NCI-H2029 (cell line): ENCODE measurements around the gene PEX5L.

Experiments
- DNase-seq: peaks from one replicate; lab custom pipeline; 2025; lab: John Stamatoyannopoulos, UW

PEX5L gene

DNA sequence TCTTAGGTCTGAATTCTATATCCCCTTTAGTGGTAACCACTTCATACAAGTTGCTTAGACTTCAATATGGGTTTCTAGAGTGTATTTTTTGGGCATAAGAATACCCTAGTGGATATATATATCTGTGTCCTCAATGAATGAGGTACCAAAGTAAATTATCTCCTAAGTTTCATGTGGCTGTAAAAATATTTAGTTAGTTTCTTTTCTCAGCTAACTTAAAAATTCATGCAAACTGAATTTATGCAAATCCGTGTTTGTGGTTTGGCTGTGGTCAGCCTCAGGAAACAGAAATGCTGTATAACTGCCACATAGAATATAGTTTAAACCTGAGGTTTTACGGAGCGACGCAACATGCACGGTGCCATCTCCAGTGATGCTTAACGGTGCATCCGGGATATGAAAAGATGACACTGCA is 80.3 kb downstream of the PEX5L start:
- no peak for DNase-seq

DNA sequence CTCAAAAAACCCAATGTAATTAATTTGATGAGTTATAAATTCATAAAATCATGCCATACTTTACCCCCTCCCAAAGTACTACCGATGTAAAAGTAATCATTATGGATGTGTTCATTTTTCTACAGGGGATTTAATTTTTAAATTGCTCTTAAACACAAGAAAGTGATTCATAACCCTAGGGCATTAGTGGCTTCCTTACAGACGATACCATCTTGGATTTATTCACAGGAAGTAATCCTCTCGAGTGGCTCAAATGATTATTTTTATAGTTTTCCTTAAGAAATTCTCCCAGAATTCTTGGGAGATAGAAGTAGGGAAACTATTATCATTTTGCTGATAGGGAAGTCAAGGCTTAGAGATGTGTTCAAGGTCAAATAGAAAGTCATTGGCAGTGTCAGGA is 80.9 kb downstream of the PEX5L start:
- DNase-seq, result no peak

- no peak for DNase-seq
These were observed 81.5 kb downstream of the PEX5L start for GRCh38 chr3:179955286-179955685.

DNA sequence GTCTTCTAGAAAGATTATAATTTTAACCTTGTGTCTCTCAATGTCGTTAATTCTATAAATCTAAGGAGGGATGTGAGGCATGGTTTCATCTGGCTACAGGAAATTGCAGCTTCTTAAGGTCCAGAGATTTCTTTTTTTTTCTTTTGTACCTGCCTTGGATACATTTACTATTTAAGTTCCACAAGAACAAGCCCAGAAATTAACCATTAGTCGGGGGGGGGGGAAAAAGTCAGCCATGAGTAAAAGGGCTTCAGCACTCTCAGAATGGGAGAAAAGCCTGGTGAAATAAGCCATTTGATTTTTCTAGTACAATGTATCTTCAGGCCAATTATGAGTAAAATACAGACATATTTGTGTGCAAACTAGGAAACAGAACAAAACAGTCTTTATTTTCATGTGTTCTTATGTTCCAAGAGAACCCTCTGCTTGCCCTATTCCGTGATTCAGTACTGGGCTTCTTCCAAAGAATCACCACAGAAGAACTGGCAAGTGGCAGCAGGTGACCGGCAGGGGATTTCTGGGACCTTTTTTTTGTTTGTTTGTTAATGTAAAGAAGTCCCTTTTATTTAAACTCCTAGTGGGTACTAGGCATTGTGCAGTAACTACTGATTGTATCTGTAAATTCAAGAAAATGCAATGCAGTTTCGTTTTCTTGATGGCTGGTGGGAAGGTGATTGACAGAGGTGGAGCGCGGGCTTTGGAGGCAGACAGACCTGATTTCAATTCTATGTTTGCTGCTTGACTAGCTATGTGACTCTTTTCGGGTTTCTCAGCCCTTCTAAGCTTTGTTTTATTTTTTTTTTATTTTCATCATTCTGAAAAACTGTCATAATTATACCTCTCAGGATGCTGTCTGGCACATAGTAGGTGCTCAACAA is 82.5 kb downstream of the PEX5L start:
- no peak for DNase-seq

DNA sequence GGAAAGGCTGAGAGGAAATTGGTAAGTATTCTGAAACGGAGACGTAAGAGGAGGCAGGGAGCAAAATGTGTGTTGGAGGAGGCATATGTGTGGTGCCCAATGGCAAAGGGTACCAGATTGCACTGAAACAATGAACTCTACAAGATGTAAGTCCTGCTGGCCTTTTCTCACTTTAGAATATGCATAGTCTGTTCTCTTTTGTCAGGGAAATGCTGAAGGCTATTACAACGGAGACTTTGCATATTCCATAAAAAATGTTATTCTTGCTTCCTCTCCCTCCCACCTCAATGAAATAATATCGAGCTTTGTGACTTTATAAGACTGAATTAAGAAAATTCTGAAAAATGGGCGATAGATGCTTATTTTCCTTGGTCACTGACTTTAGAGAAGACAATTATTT is 85.9 kb downstream of the PEX5L start:
- no peak for DNase-seq

- no peak for DNase-seq
These were observed 86.9 kb downstream of the PEX5L start for GRCh38 chr3:179949869-179950268.

DNA sequence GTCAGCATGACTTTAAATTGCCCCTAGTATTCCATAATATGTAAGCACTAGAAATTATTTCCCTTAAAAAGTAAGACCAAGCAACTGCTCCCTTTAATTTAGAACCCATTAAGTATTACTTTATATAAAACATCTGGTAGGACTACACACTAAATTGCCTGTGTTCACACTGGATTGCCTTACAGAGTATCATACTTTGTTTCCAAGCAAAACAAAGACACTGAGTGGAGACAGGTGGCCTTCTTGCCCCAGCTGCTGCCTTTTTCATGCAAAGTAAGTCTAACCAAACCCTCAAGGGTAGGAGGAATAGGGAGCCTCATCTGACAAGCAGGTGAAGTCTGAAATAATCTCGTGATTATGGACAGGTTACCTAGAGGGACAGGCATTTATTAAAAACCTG is 87.3 kb downstream of the PEX5L start:
- peak; percentile 80 for DNase-seq

GRCh38 chr3:179948740-179949139 is 88.0 kb downstream of the PEX5L start:
- no peak for DNase-seq

DNA sequence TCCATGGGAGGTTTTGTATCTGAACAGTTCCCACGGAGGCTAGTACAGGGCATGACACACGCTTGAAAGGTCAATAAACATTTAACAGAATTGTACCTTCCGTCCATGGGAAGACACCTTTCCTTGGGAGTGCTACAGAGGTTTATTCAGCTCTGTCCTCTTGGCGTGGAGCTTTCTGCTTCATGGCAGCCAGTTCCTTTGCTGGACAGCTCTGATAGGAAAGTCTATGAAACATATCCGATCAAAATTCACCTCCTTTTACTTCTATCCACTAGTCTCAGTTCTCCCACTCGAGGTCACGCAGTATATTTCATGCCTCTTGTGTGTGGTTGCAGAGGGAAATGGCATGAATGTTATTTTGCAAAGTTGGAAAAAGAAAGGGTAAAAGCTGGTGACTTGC is 91.2 kb downstream of the PEX5L start:
- DNase-seq, result no peak

DNA sequence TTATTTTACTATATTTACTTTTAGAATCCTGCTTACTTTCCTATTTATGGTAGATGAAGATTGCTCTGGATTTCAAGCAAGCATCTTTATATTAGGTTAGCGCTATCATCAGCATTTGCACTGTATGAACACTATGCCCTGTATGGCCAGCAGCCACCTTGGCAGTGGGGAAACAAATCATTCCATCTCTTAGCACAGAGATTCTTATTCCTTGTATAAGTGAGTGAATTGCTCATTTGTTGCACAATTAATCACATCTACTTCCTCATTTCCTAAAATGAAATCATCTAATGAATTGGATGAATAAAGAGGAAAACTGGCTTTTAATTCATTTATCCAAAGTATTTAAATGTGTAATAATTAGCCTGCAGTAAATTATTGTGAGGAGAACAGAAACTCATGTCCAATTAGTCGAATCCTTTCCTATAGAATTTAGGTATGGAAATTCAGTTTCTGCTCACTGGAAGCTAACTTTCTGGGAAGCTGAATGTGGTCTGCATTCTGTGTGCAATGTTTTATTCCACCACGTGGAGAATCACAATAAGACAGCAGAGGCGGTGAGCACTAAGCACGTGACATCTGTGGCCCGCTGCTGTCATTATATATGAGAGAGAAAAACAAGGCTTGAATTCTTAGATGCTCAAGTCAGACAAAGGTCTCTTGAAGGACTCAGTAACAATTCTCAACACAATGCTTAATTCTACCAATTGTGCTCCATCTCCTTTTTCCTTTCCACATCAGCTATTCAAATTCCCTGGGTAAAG is 93.4 kb downstream of the PEX5L start:
- no peak for DNase-seq

DNA sequence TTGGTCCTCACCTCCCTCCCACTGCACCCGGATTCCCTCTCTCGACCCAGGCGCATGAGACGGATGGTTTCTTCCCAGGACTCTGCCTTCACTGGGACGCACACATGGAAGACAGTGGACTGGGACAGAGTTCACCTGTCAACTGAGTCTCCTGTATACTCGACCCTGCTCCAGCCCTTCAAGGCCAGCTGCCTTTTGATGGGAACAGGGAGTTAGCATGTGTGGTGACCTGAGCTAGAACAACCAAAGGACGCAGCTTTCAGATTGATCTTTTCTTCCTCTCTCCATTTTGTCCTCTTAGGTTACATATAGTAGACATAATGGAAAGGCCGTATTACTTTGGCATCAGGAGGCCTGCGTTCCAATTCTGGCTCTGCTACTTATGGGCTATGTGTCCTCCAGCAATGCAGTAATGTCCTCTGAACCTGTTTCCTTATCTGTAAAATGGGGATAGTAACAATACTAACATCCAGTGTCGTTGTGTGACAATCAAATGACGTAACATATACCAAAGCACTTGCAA is 94.1 kb downstream of the PEX5L start:
- no peak for DNase-seq

GRCh38 chr3:179935710-179936109 is 101.0 kb downstream of the PEX5L start:
- DNase-seq, result no peak

DNA sequence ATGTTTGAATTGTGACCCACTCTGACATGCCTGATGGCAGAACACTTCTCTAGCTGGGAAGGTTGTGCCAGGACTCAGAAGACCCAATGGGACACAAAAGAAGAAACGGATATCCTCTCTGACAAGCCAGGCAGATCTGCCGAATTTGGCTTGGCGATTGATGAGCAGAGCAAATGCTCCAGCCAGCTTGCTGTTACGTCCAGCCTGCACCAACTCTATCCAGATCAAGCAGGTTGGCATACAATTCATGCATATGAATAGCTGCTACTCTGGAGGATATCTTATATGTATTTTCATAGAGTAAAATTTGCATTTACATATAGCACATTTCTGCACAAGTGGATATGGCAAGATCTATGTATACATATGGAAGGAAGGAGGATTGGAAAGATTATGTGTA is 102.8 kb downstream of the PEX5L start:
- peak; percentile 34 for DNase-seq

DNA sequence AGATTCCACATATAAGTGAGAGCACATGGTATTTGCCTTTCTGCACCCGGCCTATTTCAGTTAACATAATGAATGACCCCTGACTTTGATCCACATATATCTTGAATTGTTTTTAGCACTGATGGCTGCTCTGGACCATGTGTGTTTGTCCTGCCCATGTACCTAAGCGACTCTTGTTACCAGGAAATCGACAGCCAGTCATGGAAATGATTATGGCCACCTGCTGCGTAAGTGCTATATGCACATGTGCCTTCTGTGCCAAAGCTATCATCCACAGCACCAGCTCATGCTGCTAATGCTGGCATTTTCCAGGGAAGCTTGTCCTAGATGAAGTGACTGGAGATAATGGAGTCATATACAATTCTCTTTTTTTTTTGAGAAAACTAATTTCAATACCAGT is 103.7 kb downstream of the PEX5L start:
- peak; percentile 83 for DNase-seq

- no peak for DNase-seq
These were observed 104.1 kb downstream of the PEX5L start for GRCh38 chr3:179932674-179933073.

- peak; percentile 38 for DNase-seq
These were observed 107.6 kb downstream of the PEX5L start for GRCh38 chr3:179929091-179929529.

- DNase-seq, result no peak
These were observed 109.5 kb downstream of the PEX5L start for GRCh38 chr3:179927191-179927590.

DNA sequence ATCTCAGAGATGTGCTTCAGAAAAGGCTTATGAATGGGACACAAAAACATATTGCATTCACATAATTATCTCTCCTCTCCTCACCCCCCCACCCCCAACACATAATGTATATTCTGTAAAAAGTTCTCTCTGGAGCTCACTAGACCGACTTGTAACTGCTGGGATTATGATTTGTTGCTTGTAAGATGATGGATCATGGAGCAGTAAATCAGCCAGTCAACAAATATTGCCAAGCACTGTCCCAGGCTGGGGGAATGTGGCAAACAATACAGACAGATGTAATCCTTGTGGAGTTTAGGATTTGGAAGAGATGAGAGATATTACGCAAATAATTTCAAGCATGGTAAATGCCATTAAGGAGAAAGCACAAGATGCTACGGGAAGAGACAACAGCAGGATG is 114.8 kb downstream of the PEX5L start:
- DNase-seq, result no peak

DNA sequence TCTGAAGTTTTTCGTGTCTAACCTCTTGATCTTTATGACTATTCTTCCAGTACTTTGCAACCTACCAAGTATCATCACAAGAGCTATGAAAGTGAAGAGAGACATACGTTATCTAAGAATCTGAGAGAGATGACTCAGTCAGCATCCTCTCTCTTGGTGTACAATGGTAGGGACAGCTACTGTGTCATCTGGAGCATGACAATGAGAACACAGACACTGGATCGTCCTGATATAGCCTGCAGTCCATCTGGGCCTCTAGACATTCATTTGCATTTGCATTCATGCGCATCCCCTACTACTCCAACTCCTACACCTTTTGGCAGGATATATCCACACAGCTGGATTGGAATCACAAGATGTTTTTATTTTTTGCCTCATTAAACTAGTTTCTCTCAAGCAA is 115.2 kb downstream of the PEX5L start:
- DNase-seq, result no peak

DNA sequence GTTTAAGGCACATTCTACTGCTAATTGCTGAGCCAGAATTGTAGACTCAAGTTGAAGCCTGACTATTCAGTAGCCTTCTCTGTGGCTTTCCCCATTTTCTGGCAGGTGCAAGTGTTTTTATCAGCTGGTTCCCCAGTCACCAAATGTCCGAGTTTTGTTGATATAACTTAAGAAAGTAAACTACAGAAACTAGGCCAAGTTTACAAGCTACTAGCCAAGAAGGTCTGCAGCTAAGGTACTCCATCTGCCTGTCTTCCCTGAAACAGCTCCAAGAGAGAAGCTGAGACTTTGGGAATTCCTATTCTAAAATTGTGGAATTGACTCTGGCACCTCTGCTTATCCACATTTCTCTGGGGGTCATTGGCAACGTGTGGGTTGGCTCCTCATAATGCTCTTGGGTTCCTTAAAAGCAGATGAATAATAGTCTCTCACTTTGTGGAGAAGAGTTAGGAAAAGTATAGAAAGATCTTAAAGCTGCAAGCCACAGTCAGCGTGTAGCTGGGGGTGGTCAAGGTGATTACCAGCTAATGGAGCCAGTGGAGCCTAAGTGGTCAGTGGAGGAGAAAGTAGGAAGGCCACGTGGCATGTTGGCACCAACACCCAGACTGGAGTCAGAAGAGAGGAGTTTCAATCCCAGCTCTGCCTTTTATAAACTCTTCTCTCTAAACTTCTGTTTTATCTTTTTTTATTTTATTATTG is 128.8 kb downstream of the PEX5L start:
- DNase-seq, result no peak

GRCh38 chr3:179902061-179902460 is 134.7 kb downstream of the PEX5L start:
- no peak for DNase-seq

DNA sequence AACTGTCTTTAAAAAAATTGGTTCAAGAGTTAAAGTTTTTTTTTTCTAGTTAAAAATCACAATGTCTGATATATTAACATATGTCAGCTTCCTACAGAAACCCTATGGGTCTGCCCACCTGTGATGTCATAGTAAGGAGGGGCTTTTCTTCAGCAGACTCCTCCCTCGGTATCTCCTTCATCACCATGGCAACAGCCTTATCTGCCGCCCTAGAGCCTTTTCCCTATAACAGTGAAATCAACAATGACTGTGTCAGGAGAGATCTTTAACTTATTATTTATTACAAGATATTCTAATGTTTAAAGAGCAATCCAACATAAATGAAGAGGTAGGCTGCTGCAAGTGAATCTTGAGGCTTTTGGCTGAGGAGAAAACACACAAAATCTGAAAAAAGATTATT is 138.7 kb downstream of the PEX5L start:
- DNase-seq, result peak; percentile 48
